ENCODE results near the gene ATN1.

DNA sequence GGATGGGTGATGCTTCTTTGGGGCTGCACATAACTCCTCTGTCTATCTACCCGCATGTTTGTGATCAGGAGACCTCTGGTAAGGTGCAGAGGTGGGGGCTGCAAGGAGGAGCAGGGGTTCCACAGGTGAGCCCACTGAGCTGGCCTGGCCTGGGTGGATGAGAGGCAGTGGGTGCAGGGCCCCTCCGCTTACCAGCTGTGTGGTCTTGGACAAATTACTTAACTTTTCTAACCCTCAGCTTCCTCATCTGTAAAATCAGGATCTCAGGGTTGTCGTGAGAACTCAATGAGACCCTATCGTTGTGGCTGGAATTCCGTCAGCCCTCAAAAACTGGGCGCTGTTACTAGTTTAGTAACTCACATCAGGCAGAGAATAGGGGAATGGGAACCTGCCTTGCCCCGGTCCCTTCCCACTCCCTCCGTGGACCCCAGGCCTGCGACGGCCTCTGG is 30.9 kb downstream of the ATN1 start:
- TF ChIP-seq CTCF (IDR thresholded peaks at IDR 0.05) = no peak
- TF ChIP-seq POLR2A (IDR thresholded peaks at IDR 0.05) = no peak
- no peak for TF ChIP-seq POLR2AphosphoS5 (IDR thresholded peaks at IDR 0.05)

Data from prostate gland (tissue), 2 donors.